ENCODE data around the gene ACADS. TPM values are rescaled to one million over a fixed set of nuclear protein-coding genes. Genes with fewer than 3 reads are reported as not detected.

The ACADS gene
- total RNA-seq, 1 experiment from 2014 or later: 16.1 TPM

- DNase-seq: no peak
- no peak for TF ChIP-seq CTCF (IDR thresholded peaks at IDR 0.05; ENCODE audit: unreplicated experiment)
- no peaks in the 10 kb centered on the region for H3K27me3 Mint-ChIP-seq (ENCODE audit: unreplicated experiment)
- H3K9me3 Mint-ChIP-seq (ENCODE audit: low read depth, unreplicated experiment): no peaks in the 10 kb centered on the region
- intact Hi-C loops (cut with micrococcal nuclease; ENCODE audit: unreplicated experiment): no loop called here
- H3K36me3 Mint-ChIP-seq (ENCODE audit: insufficient read depth, unreplicated experiment): peaks cover 5% of the 10 kb centered on the region
- no peaks in the 10 kb centered on the region for H3K4me1 Mint-ChIP-seq (ENCODE audit: low read depth, unreplicated experiment)
- no peak overlapping the region for H3K4me3 Mint-ChIP-seq (ENCODE audit: low read depth, unreplicated experiment)
- CTCF ChIA-PET: no interaction called here
- no peak overlapping the region for H3K27ac Mint-ChIP-seq (ENCODE audit: unreplicated experiment)
- BruUV-seq (replicated peaks): no TSS peak
Observed at GRCh38 chr12:120787889-120788288, 62.3 kb downstream of the ACADS start.

Other genes starting within 250 kb of the ACADS start
- 419 and 423 TPM in 2 replicates for gene DYNLL1, start 229.7 kb upstream of the ACADS start, total RNA-seq (2022)
- 33.8 and 36.8 TPM in 2 replicates for gene COQ5, start 196.7 kb upstream of the ACADS start, total RNA-seq (2022)
- gene RNF10, start 191.5 kb upstream of the ACADS start, total RNA-seq (2022): 172 and 206 TPM in 2 replicates
- gene POP5, start 144.4 kb upstream of the ACADS start, total RNA-seq (2022): 81.0 and 84.4 TPM in 2 replicates
- gene CABP1, start 85.2 kb upstream of the ACADS start, total RNA-seq (2022): 0.14 and 0.98 TPM in 2 replicates
- gene MLEC, start 38.7 kb upstream of the ACADS start, total RNA-seq (2022): 268 and 290 TPM in 2 replicates
- gene UNC119B, start 15.4 kb upstream of the ACADS start, total RNA-seq (2022): 31.6 and 33.5 TPM in 2 replicates
- gene SPPL3, start 178.5 kb downstream of the ACADS start, total RNA-seq (2022): 61.0 and 61.1 TPM in 2 replicates

All from Calu3 (cell line).